DOHH2 (cell line): ENCODE results near the gene ATP5F1C.

ENCODE experiments used
- H3F3A ChIP-seq: fragments of 200-600 bp; sonication (generic), shearing (Covaris generic); 2 replicates; pipeline ENCODE4 v1.6.0; 2016; ENCODE audit warnings: antibody characterized with exemption, mild to moderate bottlenecking; ENCODE audit not compliant: control insufficient read depth, insufficient read depth
- H3K27ac ChIP-seq: fragments of 200-600 bp; sonication (generic); 2 replicates; pipeline ENCODE4 v1.5.1; 2014; ENCODE audit warnings: low read depth, mild to moderate bottlenecking, low read length, moderate library complexity
- H3K27me3 ChIP-seq: fragments of 200-600 bp; sonication (generic); 2 replicates; pipeline ENCODE4 v1.6.1; 2014; ENCODE audit warnings: mild to moderate bottlenecking, low read length, mixed read lengths; ENCODE audit not compliant: control insufficient read depth
- H3K36me3 ChIP-seq: fragments of 200-600 bp; sonication (generic); 2 replicates; pipeline ENCODE4 v1.6.1; 2014; ENCODE audit warnings: mild to moderate bottlenecking, low read length, moderate library complexity, mixed read lengths; ENCODE audit not compliant: control insufficient read depth
- H3K4me1 ChIP-seq: fragments of 200-600 bp; sonication (generic); 2 replicates; pipeline ENCODE4 v1.6.1; 2014; ENCODE audit warnings: mild to moderate bottlenecking, low read length, mixed read lengths; ENCODE audit not compliant: control insufficient read depth
- H3K4me2 ChIP-seq: fragments of 200-600 bp; sonication (generic); 2 replicates; pipeline ENCODE4 v1.6.0; 2014; ENCODE audit warnings: mild to moderate bottlenecking, low read length, moderate library complexity
- H3K4me3 ChIP-seq: fragments of 200-600 bp; sonication (generic); 2 replicates; pipeline ENCODE4 v1.5.1; 2014; ENCODE audit warnings: mild to moderate bottlenecking, low read length, mixed read lengths
- H3K79me2 ChIP-seq: fragments of 200-600 bp; sonication (generic); 2 replicates; pipeline ENCODE4 v1.6.1; 2014; ENCODE audit warnings: mild to moderate bottlenecking, low read length, mixed read lengths; ENCODE audit not compliant: control insufficient read depth
- H3K9me2 ChIP-seq: fragments of 200-600 bp; sonication (generic); replicated peaks from 2 replicates; pipeline ENCODE4 v1.6.1; 2014; ENCODE audit warnings: mild to moderate bottlenecking, low read length, mixed read lengths; ENCODE audit not compliant: control insufficient read depth
- H3K9me3 ChIP-seq: fragments of 200-600 bp; sonication (generic); 2 replicates; pipeline ENCODE4 v1.6.1; 2014; ENCODE audit warnings: antibody characterized with exemption, low read length, mixed read lengths; ENCODE audit not compliant: control insufficient read depth, insufficient read depth
- H4K20me1 ChIP-seq: fragments of 200-600 bp; sonication (generic); 2 replicates; pipeline ENCODE4 v1.6.0; 2014; ENCODE audit warnings: low read depth, mild to moderate bottlenecking, antibody characterized with exemption, low read length, moderate library complexity; ENCODE audit not compliant: control insufficient read depth, insufficient read depth
- CTCF ChIP-seq: fragments of 200-600 bp; sonication (generic); IDR thresholded peaks from one replicate; pipeline ENCODE4 v1.5.1; 2014; ENCODE audit warnings: antibody characterized with exemption, mild to moderate bottlenecking, low read depth, low read length; ENCODE audit not compliant: poor library complexity, severe bottlenecking
- EZH2phosphoT487 ChIP-seq: fragments of 200-600 bp; sonication (generic); IDR thresholded peaks from 2 replicates; pipeline ENCODE4 v1.6.1; 2017; ENCODE audit warnings: borderline replicate concordance, mild to moderate bottlenecking, antibody characterized with exemption, low read length, moderate library complexity, mixed read lengths

The ATP5F1C gene

GRCh38 chr10:7818295-7819120 lies 30.5 kb downstream of the ATP5F1C start, which contains the start of gene TAF3:
Gene TAF3, plus strand, starts transcription at chr10:7818505. Its CDS starts 205 bp downstream, at chr10:7818710.
- Histone ChIP-seq H3K4me2 (peak within 1 kb of the TSS; percentile 97), H3K9me3 (no peaks in the 10 kb centered on the region), H3K27me3 (no peaks in the 10 kb centered on the region), H3K27ac (no peak within 1 kb of the TSS), H3K9me2 (no peaks in the 10 kb centered on the region), H3K4me1 (peaks cover 22% of the 10 kb centered on the region), H4K20me1 (peaks cover 4% of the 10 kb centered on the region; the same call in 1 of the 2 replicates), H3K79me2 (peaks cover 29% of the 10 kb centered on the region), H3F3A (no peaks in the 10 kb centered on the region), H3K4me3 (peak within 1 kb of the TSS; percentile 100), H3K36me3 (peaks cover 21% of the 10 kb centered on the region)
- TF ChIP-seq EZH2phosphoT487 (no peak), CTCF (no peak)

- no peak overlapping the region for H3K27ac ChIP-seq
- TF ChIP-seq CTCF (peak; percentile 33), EZH2phosphoT487 (no peak)
- H3K9me3 ChIP-seq: no peaks in the 10 kb centered on the region
Observed at GRCh38 chr10:7819121-7819460, 31.1 kb downstream of the ATP5F1C start.

GRCh38 chr10:7824251-7824650 lies 36.3 kb downstream of the ATP5F1C start:
- peaks cover 39% of the 10 kb centered on the region for H3K36me3 ChIP-seq
- TF ChIP-seq EZH2phosphoT487 (no peak), CTCF (no peak)
- no peaks in the 10 kb centered on the region for H3K9me2 ChIP-seq
- peaks cover 2% of the 10 kb centered on the region; the same call in 1 of the 2 replicates for H4K20me1 ChIP-seq
- no peaks in the 10 kb centered on the region for H3K9me3 ChIP-seq
- H3K4me1 ChIP-seq: peaks cover 11% of the 10 kb centered on the region
- no peak overlapping the region for H3K4me2 ChIP-seq
- H3K4me3 ChIP-seq: no peak overlapping the region
- H3K79me2 ChIP-seq: peaks cover 35% of the 10 kb centered on the region
- H3K27ac ChIP-seq: no peak overlapping the region
- no peaks in the 10 kb centered on the region for H3K27me3 ChIP-seq
- H3F3A ChIP-seq: no peaks in the 10 kb centered on the region

More at GRCh38 chr10:7819121-7819460, 31.1 kb downstream of the ATP5F1C start:
- Histone ChIP-seq H4K20me1 (peaks cover 4% of the 10 kb centered on the region; the same call in 1 of the 2 replicates), H3K27me3 (no peaks in the 10 kb centered on the region), H3K9me2 (no peaks in the 10 kb centered on the region), H3K36me3 (peaks cover 21% of the 10 kb centered on the region), H3K4me3 (peak overlapping the region; percentile 100), H3K79me2 (peaks cover 29% of the 10 kb centered on the region), H3K4me1 (peaks cover 22% of the 10 kb centered on the region), H3K4me2 (peak overlapping the region; percentile 97), H3F3A (no peaks in the 10 kb centered on the region)
